CD4-positive, alpha-beta T cell treated with Interleukin-17A for 1 hour (primary cell): ENCODE results near the gene NUDT12.

ENCODE experiments used
- DNase-seq: peaks from one replicate; pipeline ENCODE4 v3.0.0-alpha.2; 2020

NUDT12 gene

DNA sequence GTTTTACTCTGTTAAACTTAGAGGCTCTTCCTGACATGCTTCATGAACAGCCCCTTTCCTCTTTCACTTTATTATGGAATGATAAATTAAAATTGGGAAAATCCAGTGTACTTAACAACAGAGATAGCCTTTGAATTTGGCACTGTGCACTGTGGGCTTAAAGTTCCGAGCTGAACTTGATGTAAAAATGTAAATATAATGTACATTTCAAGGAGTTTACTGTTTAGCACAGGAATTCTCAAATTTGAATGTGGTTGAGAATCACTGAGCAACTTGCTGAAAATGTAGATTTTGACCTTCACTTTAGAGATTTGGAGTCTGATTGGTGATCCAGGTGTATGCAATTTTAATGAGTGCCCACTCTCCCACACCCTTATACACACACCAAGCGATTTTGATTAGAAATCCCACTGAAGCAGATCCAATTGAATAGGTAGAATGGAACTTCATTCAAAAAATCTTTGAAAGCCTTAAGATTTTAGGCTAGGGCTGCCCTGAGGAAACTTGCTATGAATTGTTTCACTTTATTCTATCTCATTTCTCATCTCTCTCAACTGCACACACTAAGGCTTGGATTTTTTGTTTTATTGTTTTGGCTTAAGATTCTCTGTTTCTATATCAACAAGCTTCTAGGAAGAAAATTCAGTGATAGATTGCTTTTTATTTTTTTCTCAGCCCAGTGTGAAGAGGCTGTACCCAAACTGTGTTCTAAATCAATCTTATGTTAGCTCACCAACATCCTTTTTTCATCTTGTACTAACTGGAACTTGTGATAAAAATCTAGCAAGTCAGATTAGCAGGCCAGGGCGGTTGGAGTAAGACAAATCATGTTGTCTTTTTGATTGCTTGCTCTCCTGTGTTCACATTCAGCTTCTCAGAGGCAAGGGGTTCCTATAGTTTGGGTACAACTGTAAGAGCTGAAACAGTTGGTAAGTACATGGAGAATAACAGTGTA is 22.9 kb downstream of the NUDT12 start:
- no peak for DNase-seq

DNA sequence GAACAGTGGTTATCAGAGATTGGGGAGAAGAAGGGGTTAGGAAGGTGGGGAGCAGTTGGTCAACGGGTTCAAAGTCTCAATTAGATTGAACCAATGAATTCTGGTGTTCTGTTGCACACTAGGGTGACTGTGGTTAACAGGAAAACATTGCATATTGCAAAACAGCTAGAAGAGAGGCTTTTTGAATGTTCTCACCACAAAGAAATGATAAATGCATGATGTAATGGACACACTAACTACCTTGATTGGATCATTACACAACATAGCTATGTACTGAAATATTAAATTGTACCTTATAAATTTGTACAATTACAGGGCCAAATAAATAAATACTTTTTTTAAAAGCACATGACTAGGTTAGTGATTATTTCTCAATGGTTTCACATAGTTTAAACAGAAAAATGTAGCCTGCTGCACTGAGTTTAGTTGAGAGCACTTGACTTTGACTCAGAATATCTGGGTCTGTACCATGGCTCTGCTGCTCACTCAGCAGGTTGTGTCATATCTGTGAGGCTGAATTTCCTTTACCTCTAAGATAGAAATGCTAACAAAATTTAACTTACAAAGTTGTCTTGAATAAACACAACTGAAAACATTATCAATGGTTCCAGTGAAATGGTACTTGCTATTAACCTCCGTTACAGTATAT is 30.4 kb downstream of the NUDT12 start:
- DNase-seq, result no peak

DNA sequence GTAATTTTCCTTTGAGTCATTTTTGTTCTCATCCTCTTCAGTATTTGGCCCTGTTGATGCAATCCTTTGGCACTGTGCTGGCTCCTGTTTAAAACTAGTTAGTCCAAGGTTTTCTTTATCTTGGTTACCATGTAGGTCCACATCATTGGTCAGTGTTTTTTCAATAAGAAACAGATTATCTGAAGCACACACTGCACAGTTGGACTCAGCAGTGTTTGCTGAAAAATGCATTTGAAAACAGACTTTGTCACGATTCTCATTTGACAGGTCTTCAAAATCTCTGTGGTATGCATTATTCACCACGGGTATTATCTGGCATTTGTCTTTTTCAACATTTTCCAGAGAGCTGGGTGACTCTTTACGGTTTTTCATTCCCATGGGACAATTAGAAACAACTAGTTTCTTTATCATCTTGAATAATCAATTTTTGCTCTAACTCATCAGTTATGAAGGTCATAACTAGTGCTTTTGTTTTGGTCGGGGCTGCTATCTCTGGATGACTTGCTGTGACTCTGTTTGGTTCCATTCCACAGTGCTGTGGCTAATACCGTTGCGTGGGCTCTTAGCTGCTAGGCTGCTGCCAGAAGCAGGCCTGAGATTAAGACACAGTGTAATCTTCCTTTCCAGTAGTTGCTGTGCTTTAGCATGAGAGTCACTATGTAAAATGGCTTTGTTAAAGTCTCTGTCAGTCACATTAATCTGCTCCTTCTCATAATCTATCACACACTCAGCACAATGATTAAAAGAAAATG is 36.2 kb downstream of the NUDT12 start:
- no peak for DNase-seq

DNA sequence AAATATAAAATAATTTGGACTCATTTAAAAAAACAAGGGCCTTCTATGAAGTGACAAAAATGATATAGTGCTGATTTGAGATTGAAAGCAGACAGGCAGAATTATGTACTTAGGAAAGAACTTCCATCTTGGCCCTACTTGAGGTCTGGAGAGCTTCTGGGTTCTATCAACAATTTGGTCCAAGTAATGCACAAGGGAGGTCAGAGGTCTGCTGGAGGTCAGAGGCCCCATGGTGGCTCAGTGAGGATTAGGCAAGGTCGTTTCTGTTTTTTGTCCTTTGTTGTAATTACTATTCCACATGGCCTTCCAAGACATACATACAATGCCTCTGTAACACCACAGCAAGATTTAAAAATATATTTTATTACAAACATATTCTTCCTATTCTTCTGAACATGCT is 37.2 kb downstream of the NUDT12 start:
- DNase-seq, result no peak

DNA sequence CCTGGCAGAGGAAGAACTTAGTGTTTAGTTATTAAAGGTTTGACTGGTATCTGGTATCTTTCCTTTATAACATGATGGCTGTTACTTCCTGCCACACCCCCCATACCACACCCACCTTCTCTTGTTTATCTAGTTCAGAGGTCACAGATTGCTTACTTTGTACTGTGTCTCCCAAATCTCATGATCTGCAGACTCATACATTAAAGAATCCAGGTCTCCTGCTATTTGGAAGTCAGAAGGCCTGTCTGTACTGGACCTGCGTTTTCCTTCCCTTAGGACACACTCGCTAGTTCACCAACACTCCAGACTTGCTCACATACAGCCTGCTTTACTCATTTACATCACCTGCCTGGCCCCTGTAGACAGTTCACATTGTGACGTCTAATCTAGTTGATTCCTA is 39.3 kb downstream of the NUDT12 start:
- DNase-seq, result no peak

DNA sequence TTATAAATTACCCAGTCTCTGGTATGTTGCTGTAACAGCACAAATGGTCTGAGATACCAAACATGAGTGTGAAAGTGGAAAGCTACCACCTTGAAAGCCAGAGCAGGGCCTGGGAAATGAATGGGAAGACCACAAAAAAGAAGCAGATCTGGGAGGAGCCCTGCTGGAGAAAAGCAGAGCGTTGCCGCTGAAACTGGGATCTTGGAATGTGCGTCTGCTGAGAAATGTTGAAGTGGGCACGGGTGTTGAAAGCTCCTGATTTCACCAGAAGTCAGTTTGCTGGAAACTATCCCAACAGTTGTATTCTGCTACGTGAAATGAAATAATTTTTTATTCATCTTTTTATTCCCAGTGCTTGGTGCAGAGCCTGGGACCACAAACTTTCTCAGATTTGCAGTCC is 40.0 kb downstream of the NUDT12 start:
- DNase-seq, result no peak

DNA sequence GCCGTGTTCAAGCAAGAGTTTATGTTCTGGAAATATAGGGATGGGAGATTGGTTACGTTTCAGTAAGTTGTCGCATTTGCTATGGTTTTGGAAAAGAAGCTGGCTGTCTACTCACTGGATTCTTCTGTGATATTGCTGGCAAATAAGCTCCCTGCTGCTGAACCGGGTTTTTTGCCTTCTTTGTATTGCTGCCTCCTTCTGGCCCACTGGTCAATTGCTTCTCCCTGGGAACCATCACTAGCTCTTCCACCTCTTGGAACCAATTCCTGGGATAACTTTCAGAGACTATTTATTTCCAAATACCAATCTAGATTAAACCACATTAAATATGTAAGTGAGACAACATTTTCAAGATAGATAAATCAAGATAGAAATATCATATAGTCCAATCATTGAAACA is 43.0 kb downstream of the NUDT12 start:
- DNase-seq, result no peak

DNA sequence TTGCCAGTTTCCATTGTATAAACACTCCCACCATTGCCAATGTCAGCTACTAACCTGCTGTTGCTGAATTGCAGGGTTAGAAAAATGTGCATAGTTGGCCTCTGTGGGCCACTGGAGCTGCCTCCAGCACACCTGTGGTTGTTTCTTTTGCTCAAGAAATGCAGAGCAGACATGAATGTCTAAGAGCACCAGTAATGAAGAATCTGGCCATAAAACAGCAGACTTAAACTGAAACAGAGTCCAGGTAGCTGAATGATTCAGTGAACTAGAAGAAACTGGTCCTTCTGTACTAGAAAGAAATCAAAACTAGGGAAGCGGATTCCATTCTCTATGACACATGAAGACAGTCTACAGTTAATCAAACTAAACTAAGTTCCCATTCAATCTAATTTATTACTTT is 48.2 kb downstream of the NUDT12 start:
- no peak for DNase-seq

DNA sequence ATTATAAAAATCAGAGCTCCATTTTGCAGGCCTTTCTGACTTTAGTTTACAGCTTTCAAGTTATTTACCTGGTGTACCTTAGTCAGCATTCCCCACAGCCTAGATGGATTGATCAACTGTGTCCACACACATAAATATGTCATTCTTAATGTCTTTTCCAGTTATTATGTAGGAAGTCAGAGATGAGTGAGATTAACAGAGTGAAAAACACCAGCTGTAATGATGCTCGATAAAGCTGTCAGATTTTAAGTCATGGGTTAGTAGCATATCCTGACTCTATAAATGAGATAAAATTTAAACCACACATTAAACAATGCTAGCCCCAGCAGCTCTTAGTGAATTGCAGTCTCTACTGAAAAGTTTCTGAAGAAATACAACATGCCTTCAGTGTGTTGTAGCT is 48.9 kb downstream of the NUDT12 start:
- DNase-seq, result no peak

DNA sequence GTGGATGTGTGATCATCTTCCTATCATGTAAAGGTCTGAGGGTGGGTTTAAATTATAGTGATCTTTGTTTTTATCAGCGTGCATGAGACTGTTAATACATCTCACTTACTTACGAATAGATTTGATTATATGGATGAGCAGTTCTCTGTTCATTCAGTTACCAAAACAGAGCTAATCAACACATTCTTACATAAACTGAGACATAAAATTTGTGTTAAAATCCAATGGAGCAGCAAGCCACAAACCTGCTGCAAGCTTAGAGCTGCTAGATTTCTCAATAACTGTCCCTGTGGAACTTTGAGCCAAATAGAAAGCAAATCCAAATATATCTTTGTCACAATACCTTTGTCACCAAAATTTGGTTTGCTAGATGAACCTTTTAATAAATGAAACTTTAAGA is 50.1 kb downstream of the NUDT12 start:
- no peak for DNase-seq

DNA sequence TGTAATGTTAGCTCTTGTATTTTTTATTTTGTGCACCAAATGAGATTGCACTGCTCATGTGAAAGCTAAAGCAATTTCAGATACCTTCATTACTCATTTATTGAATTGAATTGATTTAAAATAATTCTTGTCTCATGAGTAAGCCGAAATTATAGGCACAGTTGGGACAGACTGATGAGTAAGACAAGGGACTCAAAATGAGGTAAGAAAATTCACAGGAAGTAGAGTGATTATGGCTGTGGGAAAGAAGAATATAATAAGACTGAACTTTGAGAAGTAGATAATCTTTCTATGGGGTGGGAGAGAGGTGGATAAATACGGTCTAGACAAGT is 51.1 kb downstream of the NUDT12 start:
- DNase-seq, result no peak

DNA sequence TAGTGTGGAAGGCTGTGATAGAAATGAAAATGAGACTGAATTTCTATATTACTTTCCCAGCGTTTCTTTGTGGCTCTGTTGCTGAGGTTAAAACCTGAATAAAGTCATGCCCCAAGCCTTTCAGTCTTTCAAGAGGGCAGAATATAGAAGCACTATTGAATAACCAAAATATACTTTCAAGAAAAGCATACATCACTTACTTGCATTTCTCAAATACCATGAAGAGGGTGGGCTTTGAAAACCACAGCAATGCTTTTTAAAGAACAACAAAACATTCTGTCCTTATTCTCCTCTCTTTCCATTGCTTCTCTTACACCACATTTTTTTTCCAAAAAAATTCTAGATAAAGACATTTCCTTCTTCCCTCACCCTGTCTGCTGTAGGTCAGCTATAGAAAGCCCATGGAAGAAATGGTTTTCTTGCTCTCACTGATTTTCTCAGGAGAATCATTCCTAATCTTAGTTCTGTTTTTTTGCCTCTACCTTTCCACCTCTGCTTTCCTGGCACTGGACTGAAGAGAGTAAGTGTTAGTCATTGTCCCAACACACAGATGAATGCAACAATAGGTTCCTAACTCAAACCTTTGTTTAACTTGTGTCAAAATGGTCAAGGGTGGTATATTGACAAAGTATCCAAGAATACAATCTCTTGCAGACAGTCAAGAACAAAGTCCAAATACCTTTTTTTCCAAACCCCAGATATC is 51.6 kb downstream of the NUDT12 start:
- no peak for DNase-seq

DNA sequence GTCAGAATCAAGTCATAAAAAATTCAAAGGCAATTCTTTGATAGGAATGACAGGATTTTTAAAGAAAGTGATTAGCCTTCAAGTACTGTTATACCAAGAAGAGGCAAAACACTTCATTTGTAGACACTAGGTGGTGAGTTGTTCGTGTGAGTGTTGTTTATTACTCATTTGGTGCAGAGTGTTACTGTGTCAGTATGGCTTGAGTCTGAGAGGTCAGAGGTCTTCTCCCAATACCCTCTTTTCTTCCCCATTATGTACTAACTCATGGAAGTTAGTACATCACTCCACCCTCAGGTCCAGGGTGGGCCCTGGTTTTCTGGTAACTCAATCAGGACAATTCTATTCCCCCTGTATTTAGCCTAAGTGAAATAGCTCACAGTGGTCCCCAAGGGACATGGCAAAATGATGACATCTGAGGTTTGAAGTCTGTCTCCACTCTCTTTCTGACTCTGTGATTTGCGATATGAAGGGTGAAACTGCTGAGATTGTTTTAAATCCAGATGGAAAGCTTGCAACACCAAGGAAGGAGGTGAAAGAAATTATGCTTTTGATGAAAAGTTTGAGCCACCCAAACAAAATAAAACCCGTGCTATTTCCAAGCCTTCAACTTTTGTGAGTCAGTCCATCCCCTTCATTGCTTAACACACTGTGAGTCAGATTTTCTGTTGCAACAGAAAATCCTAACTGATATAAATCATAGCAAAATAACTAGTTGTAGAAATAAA is 56.8 kb downstream of the NUDT12 start:
- no peak for DNase-seq

DNA sequence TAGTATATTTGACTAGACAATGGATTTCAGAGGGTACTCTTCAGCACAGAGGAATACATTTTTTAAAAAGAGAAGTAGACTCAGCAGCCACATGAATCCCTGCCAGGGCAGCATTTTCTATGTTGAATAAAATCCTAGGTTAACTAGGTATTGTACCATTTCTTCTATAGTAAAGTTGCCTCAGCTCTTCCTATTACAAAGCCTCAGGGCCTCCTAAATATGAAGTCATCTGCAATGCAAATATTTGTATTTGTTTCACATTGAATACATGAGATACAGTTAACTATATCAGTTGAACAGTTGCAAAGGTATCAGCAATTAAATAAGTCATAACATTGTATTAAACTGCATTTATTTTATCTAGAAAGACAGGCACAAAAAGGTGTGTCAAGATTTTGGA is 59.5 kb downstream of the NUDT12 start:
- DNase-seq, result no peak

DNA sequence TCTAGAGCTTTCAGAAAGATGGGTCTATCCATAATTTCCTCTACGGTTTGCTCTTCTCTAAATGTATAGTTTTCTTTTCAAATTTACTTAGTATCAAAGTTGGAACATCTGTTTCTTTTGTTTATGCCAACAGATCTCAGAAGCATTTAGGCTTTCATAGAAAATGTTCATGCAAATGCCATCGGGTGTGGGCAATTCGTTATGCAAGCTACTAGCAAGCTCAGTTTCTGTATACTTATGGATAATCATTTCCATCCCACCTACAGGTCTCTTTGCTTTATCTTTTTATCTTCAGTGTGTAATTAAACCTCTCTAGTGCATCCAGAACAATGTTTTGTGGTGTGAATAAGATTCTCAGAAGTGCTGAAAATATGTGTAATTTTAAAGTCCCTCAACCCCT is 59.9 kb downstream of the NUDT12 start:
- no peak for DNase-seq
